HG03064 (cell line): ENCODE data around the gene VTI1A.

Experiments
- ATAC-seq: cut with Tn5 transposase; IDR thresholded peaks from one replicate; pipeline ENCODE4 v1.9.1; 2021; ENCODE audit warnings: low read depth; ENCODE audit not compliant: unreplicated experiment

Gene VTI1A

DNA sequence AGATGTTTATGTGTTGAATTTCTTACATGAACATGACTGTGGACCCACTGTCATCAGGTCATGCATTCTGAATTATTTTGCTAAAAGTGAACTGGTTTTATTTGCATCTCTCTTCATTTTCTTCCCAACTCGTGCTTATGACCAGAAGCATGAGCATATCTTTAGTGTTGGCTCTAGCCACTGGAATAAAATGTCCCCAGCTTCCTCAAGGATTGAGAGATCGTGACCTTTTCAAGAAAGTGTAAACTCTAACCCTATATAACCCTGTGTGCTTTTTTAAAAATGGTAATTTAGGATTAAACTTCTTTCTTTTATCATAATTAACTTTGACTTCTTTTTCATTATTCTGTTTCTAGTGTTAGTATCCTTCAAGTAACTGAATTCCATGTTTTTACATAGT lies 55.5 kb downstream of the VTI1A start:
- ATAC-seq, result no peak

DNA sequence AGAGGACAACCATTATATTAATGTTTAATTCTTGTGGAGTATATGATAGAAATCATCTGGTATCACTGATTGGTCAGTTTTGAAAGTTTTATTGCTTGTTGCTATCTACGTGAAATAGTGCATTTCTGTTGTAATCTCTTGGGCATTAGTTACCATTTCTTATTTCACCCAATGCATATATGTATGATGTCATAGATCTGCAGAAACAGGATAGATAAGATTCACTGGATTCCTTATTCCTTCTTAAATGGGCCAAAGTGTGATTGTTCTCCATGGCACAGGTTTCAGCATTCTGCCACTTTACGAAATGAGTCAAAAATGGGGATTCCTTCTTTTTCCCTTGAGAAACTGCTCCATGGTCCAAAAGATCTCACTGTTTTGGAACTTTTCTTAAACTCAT lies 56.6 kb downstream of the VTI1A start:
- ATAC-seq, result no peak

- no peak for ATAC-seq
Observed at GRCh38 chr10:112507046-112507445, 60.0 kb downstream of the VTI1A start.

- ATAC-seq, result no peak
Observed at GRCh38 chr10:112507988-112508387, 61.0 kb downstream of the VTI1A start.

- no peak for ATAC-seq
Observed at GRCh38 chr10:112509558-112510291, 62.7 kb downstream of the VTI1A start.

GRCh38 chr10:112510384-112510783 lies 63.4 kb downstream of the VTI1A start:
- ATAC-seq, result no peak

- no peak for ATAC-seq
Observed at GRCh38 chr10:112512294-112512693, 65.3 kb downstream of the VTI1A start.

DNA sequence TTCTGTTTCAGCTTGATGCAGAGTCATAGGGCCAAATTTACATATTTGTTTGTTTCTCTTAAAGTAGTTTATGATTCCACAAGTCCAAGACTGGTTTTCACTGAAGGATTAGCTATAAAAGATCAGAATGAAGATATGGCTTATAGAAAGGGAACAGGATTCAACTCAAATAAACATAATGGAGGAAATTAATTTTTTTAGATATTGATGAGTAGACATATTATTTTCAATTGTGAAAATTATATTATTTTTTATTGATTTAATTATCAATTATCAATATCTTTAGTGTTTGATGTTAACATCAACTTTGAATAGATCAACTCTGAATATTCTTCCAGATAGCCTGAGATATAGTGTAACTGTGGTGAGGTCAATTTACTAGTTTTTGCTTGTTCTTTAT lies 68.1 kb downstream of the VTI1A start:
- no peak for ATAC-seq

DNA sequence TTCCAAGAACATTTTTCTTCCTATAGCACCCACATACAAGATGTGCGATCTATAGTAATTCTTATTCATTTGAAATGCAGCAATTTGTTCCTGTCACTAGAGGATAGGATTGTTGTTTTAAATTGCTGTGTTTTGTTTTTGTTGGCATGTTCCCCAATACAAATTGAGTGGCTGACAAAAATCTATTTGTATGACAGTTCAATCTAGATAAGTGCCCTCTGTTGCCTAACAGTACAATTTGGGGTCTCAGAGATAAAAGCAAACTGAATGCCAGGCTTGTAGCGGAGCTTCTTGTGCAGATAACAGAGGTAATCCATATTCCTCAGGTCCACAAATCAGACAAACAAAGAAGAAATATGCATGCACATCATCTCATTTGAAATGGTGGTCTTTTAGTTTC lies 68.8 kb downstream of the VTI1A start:
- no peak for ATAC-seq

- no peak for ATAC-seq
Observed at GRCh38 chr10:112517451-112517862, 70.4 kb downstream of the VTI1A start.

DNA sequence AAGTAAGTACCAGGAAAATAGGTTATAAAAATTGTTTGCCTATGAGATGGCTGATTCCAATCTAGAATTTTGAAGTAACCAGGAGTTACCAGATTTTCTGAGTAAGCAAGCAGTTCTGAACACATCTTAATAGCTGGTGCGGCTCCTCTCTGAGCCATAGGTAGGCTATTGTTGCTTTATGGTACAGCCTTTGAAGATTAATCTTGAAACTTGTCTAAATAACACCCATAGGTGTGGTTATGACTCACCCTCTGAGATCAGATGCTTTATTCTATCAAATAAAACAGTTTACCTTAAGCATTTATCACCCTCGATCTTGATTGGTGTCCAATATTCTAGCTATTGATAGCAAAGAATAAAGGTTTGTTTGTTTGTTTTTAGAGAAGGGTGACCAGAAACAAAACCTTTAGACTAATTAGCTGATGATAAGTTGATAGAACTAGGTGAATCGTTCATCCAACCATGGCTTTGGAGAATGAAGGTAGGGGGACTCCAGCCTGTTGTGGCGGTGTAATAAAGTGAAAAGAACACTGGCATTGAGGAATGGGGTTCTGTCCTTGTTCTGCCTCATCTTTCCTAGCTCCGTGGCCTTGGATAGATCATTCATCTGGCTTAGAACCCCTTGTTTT lies 72.2 kb downstream of the VTI1A start:
- ATAC-seq, result peak; percentile 74

DNA sequence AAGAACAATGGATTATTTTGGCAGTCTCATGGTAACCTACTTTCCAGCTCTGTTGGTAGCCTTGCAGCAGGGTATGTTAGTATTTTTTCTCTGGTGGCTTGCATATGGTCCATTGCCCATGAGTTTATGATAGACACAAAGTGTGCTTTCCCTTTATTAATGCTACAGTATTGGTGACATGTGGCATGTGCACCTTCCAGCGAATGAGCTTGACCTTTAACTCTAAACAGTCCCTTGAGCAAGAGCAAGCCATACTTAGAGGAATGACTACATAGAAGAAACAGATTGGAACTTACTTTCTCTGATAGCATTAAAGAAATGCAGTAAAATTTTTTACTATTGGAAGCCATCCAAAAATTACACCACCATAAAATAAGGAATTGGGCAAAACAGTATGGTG lies 73.9 kb downstream of the VTI1A start:
- ATAC-seq, result no peak

- no peak for ATAC-seq
Observed at GRCh38 chr10:112524641-112525040, 77.6 kb downstream of the VTI1A start.

DNA sequence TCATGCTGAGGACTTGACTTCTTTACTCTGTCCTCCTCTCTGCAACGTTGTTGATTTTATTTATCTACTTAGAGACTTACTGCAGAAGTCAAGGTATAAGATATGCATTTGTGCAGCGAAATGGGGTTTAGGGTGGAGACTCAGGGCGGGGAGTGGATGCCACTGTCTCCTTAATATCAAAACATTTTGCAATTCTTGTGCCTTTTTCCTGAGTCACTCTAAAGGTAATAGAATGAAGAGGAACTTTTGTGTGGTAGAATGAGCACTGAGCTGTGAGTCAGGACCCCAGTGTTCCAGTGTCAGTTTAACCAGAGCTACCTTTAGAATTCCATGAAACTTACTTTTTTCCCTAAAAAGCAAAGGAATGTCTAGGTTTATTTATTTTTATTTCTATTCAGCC lies 78.2 kb downstream of the VTI1A start:
- no peak for ATAC-seq

- peak; percentile 78 for ATAC-seq
Observed at GRCh38 chr10:112526139-112526538, 79.1 kb downstream of the VTI1A start.

GRCh38 chr10:112526906-112527305 lies 79.9 kb downstream of the VTI1A start:
- ATAC-seq, result no peak

- no peak for ATAC-seq
Observed at GRCh38 chr10:112528235-112528634, 81.2 kb downstream of the VTI1A start.

GRCh38 chr10:112531421-112531820 lies 84.4 kb downstream of the VTI1A start:
- no peak for ATAC-seq

DNA sequence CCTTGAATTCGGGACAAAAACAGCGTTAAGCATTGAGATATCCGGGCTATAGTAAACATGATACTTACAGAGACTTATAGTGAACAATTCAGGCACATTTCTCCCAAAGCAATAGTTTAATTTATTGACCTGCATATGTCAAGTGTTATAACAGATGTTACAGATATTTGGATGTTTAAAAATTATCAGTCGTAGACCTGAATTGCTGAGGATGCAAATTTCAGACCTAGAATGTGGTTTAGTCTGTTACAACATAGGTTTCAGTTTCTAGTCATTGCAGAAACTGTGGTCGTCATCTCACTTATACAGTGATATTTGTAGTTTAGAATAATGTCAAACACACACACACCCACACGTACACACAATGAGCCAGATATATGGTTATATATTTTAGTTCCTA lies 85.2 kb downstream of the VTI1A start:
- peak; percentile 99 for ATAC-seq

GRCh38 chr10:112532956-112533355 lies 85.9 kb downstream of the VTI1A start:
- no peak for ATAC-seq

DNA sequence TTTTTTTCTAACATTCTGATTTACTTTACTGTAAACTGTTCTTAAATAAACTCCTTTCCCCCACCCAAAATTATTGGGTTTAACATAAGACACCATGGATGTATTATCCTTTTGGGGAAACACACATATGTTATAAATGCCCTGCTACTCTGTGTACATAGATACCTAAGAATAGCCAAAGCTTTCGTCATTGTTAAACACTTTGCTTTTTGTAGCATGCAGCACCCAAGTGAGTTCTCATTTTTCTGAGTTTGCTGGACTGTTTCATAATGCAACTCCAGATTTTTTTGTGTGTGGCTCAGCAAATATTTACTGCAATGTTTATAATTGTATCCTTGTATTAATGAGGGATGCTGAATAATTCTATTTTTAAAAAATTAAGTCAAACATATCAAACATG lies 86.9 kb downstream of the VTI1A start:
- ATAC-seq, result no peak

DNA sequence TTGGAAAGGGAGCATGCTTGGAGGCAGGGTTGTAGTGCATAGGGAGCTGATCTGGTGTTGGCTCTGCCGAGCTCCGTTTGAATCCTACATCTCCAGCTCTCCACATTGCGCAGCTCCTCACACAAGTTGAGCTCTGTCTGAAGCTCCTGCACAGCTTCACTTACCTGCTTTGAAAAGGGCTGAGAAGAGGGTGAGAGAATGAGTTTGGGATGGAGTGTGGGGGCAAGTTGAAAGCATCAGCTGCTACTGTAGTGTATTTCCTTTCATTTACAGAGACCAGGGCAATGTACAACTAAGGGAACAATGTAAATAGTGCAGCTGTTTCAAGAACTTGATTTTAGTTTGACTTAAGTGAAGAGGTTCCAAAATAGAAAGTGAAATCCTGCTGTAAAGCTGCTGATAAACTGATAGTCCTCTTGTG lies 88.5 kb downstream of the VTI1A start:
- no peak for ATAC-seq
